ENCODE results near the gene CYP4V2.
A peak's percentile ranks its signal among the peaks of the same experiment; 100 is the strongest.

CYP4V2 gene

DNA sequence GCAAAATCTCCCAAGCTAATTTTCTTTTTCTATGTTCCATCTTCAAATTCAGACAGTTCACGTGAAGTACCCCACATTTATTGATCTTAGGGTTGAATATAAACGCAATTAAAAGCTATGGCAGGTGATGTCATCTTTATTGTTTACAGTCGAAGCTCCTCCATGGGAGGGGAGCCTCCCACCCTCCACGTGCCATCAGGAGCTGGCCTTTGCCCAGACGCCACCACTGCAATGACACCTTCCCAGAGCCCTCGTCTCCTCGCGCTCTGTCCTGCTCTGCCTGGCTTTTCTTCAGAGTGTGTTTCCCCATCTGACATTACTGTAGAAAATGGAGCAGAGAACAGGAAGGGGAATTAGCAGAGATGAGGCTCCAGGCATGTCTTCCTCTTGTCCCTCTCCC is 18.8 kb upstream of the CYP4V2 start:
- DNase-seq (ENCODE audit: low read depth): no peak
- TF ChIP-seq CTCF (IDR thresholded peaks at IDR 0.05; ENCODE audit: control insufficient read depth, insufficient read depth, low read depth, low read length, missing control alignments): no peak
- H3K4me3 ChIP-seq (ENCODE audit: control insufficient read depth, low read depth, low read length): no peak overlapping the region

DNA sequence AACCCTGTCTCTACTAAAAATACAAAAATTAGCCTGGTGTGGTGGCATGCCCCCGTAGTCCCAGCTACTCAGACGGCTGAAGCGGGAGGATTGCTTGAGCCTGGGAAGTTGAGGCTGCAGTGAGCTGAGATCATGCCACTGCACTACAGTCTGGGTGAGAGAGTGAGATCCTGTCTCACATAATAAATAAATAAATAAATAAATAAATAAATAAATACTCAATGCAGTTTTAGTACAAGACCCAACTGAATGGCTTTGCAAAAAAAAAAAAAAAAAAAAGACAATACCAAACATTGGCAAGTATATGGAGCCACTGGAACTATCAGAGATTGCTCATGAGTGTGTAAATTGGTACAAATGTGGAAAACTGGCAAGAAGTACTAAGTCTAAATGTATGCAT is 3.3 kb upstream of the CYP4V2 start:
- DNase-seq (ENCODE audit: low read depth): no peak
- no peak overlapping the region for H3K4me3 ChIP-seq (ENCODE audit: control insufficient read depth, low read depth, low read length)
- TF ChIP-seq CTCF (IDR thresholded peaks at IDR 0.05; ENCODE audit: control insufficient read depth, insufficient read depth, low read depth, low read length, missing control alignments): no peak

- H3K4me3 ChIP-seq (ENCODE audit: control insufficient read depth, low read depth, low read length): no peak overlapping the region
- no peak for TF ChIP-seq CTCF (IDR thresholded peaks at IDR 0.05; ENCODE audit: control insufficient read depth, insufficient read depth, low read depth, low read length, missing control alignments)
- DNase-seq (ENCODE audit: low read depth): no peak
Observed at GRCh38 chr4:186189656-186190055, 1.7 kb upstream of the CYP4V2 start.

- H3K4me3 ChIP-seq (ENCODE audit: control insufficient read depth, low read depth, low read length): peak overlapping the region; percentile 94
- DNase-seq (ENCODE audit: low read depth): no peak
- peak; percentile 17 for TF ChIP-seq CTCF (IDR thresholded peaks at IDR 0.05; ENCODE audit: control insufficient read depth, insufficient read depth, low read depth, low read length, missing control alignments)
Observed at GRCh38 chr4:186190581-186191199, 677 bp upstream of the CYP4V2 start.

- no peak for DNase-seq (ENCODE audit: low read depth)
- peak overlapping the region; percentile 94 for H3K4me3 ChIP-seq (ENCODE audit: control insufficient read depth, low read depth, low read length)
- TF ChIP-seq CTCF (IDR thresholded peaks at IDR 0.05; ENCODE audit: control insufficient read depth, insufficient read depth, low read depth, low read length, missing control alignments): no peak
Observed at GRCh38 chr4:186192066-186192612, 772 bp downstream of the CYP4V2 start.

DNA sequence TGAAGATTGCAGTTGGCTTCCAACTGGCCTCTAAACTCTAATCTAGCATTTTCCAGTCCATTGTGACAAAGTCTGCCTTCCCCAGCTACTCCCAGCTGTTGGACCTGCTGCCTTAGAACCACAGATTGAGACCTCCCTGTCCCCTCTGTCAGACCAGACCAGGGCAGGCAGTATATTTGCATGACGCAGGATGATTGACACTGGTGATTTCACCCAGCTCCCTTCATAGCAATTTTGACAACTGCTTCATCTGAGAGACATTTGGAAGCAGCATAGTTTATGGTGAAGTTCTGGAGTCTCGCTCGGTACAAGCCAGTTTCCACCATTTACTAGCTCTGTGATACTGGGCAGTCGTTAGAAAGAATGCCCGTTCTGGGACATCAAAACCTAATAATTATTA is 2.5 kb downstream of the CYP4V2 start:
- no peak overlapping the region for H3K4me3 ChIP-seq (ENCODE audit: control insufficient read depth, low read depth, low read length)
- TF ChIP-seq CTCF (IDR thresholded peaks at IDR 0.05; ENCODE audit: control insufficient read depth, insufficient read depth, low read depth, low read length, missing control alignments): no peak
- no peak for DNase-seq (ENCODE audit: low read depth)

Measured in AG09309 (cell line).